Sigmoid colon (tissue), 4 donors: ENCODE measurements around the gene GRID1.

Experiments
- POLR2A ChIP-seq, 2 donors: fragments of 450-650 bp; IDR thresholded peaks; one replicate each; pipeline ENCODE4 v1.6.1; 2016; ENCODE audit warnings: antibody characterized with exemption in 2 of 2, mild to moderate bottlenecking in 2 of 2, moderate library complexity in 2 of 2
- POLR2AphosphoS5 ChIP-seq, 4 donors: sonication (generic); formaldehyde crosslinking; IDR thresholded peaks; one replicate each; pipeline ENCODE4 v1.6.1; 2017; ENCODE audit warnings: antibody characterized with exemption in 4 of 4
- TF ChIP-seq, protein P1 (sequence below), 4 experiments: fragments of 450-650 bp in 3 of 4; fragments of 200-600 bp in 1 of 4; IDR thresholded peaks; one replicate each; pipeline ENCODE4 v1.5.1; 2016 to 2019; ENCODE audit warnings: antibody characterized with exemption in 4 of 4, mild to moderate bottlenecking in 3 of 4, moderate library complexity in 2 of 4

DNA sequence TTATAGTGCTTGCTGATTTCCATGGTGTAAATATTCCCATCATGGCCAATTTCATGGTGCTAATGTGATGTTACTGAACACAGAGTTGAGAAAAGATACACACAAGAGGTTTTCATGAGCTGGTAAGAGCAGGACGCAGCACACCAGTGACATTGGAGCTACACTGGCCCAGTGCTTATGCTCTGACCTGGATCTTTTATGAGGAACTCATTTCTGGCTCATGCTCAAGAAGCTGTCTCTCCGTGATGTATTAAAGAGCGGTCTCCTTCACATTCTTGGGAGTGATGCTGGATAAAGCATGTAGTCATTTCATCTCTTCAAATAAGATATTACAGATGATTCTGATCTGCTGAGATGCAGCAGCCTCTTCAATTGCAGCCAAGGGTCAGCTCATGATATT is 785.2 kb downstream of the GRID1 start:
- TF ChIP-seq, protein P1, sequence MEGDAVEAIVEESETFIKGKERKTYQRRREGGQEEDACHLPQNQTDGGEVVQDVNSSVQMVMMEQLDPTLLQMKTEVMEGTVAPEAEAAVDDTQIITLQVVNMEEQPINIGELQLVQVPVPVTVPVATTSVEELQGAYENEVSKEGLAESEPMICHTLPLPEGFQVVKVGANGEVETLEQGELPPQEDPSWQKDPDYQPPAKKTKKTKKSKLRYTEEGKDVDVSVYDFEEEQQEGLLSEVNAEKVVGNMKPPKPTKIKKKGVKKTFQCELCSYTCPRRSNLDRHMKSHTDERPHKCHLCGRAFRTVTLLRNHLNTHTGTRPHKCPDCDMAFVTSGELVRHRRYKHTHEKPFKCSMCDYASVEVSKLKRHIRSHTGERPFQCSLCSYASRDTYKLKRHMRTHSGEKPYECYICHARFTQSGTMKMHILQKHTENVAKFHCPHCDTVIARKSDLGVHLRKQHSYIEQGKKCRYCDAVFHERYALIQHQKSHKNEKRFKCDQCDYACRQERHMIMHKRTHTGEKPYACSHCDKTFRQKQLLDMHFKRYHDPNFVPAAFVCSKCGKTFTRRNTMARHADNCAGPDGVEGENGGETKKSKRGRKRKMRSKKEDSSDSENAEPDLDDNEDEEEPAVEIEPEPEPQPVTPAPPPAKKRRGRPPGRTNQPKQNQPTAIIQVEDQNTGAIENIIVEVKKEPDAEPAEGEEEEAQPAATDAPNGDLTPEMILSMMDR (IDR thresholded peaks at IDR 0.05) = no peak
- no peak for TF ChIP-seq POLR2A (IDR thresholded peaks at IDR 0.05)
- TF ChIP-seq POLR2AphosphoS5 (IDR thresholded peaks at IDR 0.05) = no peak
